SW 1271 (cell line): ENCODE data around the gene DPCD.
"Not testable (repeated sequence)": the region's sequence is repeated elsewhere in the genome, so short reads cannot be mapped to it uniquely, and the experiment has no call there.

ENCODE experiments used
- DNase-seq, 2 experiments: peaks; one replicate each; lab custom pipeline; 2025; lab: John Stamatoyannopoulos, UW

The DPCD gene

GRCh38 chr10:101618871-101619270 lies 30.8 kb downstream of the DPCD start:
- no peak for DNase-seq

DNA sequence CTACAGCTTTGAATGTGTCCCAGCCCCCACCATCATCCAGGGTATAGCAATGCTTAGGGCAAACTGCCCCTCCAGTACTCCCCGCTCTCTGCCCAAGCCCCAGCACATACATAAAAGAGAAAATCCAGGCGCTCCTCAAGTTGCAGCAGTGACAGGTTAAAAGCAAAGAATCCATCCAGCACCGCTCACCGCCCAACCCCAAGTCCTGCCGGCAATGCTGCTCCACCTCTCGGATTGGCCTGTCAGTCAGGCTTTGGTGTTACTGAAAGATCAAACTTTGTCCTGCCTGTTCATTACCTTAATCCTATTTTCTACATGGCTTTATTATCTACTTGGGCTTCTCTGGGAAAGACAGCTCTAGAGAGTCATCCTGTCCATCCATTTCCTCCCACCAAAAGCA lies 31.9 kb downstream of the DPCD start:
- DNase-seq: no peak

GRCh38 chr10:101623528-101623927 lies 35.4 kb downstream of the DPCD start:
- no peak for DNase-seq

GRCh38 chr10:101624526-101625102 lies 36.5 kb downstream of the DPCD start:
- no peak for DNase-seq

DNA sequence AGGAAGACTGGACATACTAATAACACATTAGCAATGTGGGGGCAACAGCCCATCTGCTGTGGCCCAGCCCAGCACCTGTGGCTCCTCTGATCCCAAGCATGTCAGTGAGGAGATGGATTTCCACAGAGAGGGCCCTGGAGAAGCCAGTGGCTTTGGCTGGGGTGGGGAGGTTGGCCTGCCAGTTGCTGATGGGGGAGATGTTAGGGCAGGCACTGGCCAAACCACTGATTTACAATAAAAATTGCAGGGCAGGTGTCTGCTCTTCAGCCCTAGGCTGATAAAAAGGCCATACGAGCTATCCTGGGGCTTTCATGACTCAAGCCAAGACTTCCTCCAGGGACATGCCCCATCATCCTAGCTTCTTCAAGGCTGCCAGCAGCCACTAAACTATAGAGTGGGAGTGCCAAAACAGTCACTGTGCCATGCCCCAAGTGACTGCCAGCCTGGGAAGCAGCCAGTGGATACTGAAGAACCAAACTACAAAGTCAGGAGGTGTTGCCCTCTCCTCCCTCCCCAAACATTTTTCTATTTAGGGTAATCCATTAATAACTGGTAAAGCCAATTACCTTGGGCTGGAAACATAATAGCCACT lies 37.8 kb downstream of the DPCD start:
- no peak for DNase-seq

DNA sequence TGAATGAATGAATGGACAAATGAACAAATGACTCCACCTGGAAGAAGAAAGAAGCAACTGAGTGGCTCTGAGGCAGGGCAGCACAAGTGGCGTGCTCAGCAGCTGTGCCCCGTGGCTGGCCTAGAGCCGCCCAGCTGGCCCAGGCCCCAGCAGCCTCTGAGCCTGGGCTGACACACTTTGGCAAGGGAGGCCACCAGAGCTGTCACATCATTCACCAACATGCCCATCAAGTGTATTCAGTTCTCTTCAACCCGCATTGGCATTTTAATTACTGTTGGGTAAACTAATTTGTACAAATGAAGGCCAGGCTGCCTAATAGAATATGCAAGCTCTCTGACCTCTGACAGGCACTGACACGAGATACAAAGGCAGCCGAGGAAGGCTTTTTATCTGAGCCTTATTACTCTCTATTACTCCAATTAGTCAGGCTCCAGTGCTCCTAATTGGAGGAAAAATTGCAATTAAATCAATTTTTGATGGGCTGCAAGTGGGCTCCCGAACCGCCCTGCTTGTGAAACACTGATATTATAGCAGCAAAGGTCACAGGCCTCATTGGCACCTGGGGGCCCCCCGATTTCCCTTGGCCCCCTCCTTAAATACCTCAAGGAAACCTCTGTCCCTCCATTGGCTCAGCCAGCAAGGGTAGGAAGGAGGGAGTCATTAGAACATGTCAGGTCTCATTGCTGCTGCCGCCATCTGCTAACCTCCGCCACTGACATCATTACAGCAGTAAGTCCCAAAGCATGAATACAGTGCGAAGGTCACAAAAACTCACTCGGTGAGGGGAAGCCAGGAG lies 41.9 kb downstream of the DPCD start:
- DNase-seq: no peak

DNA sequence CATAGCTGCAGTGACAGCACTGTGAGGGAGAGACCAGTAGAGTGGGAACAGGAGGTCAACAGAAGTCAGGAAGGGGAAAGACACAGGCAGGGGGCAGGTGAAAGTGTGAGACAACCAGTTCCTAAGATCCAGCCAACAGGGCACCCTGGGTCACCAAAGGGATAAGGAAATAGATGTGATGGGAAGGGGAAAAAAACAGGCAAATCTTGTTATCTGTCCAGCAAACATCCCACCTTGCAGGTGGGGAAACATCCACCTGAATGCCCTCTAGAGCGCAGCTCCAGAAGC lies 42.5 kb downstream of the DPCD start:
- no peak for DNase-seq

GRCh38 chr10:101631821-101632475 lies 43.8 kb downstream of the DPCD start:
- no peak for DNase-seq

- DNase-seq: not testable (repeated sequence)
Observed at GRCh38 chr10:101633510-101633909, 45.4 kb downstream of the DPCD start.

DNA sequence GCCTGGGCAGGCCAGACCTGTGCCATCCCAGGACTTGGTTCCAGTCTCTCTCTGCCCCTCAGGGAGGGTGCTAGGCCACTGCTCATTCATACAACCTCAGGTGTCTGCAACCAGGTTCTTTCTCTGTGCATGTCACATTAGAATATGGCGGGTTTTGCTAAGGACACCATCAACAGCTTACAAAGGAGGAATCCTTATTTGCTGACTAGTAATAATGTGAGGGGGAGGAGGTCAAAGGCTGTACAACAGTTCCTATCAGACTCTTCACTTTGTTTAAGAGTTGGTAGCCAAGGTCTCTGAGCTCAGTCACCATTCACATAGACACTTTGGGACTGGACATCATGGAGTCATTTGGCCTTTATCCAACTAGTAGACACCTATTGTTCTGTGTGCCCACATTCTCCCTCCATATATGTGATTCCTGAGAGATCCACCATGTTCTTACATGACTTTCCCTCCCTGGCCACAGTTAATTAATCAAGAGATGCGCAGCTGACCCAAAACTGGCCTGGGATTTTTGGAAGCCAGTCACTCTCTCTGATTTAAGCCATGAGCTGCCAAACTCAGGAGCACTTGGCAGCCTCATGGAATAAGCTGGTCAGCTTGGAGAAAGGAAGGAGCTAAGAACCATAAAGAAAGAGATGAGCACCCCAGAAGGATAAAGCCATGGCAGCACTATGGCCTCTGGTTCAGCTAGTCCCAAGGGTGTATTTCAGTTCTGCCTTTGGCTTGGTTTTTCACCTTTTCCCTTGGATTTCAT lies 51.2 kb downstream of the DPCD start:
- DNase-seq: no peak

DNA sequence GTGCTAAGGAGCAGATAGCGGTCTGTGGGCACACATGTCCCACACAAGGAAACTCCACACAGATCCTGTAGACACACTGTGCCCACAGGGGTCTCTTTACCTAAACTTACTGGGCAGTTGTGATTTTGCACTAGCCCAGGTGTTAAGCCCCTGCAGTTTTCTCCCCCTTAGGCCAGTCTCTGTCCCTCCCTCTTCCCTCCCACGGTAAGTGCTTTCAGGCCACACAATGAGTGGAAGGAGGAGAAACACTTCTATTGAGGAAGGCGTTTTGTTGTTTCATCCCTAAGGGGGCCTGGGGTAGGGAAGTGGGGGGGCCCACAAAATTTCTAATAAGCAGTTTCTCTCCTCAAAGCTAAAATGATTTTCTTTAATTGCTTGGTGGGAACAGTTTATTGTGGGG lies 55.4 kb downstream of the DPCD start:
- DNase-seq: no peak

- DNase-seq: no peak
Observed at GRCh38 chr10:101644002-101644401, 55.9 kb downstream of the DPCD start.

DNA sequence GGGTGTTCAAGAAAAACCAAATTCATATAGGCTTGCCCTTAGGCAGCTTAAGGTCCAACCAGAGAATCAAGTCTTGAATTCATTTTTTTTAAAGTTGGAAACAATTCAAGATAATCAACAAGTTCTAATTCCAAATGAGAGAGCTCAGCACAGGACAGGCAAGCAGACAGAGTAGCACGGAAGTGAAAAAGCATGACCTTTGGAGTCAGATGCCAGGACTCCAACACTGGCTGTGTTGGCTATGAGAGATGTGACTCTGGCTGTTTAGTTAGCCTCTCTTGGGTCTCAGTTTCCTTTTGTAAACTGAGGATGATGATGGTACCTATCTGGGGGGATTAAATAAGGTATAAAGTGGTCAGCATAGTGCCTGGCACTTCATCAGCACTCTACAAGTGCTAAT lies 57.5 kb downstream of the DPCD start:
- DNase-seq: no peak

DNA sequence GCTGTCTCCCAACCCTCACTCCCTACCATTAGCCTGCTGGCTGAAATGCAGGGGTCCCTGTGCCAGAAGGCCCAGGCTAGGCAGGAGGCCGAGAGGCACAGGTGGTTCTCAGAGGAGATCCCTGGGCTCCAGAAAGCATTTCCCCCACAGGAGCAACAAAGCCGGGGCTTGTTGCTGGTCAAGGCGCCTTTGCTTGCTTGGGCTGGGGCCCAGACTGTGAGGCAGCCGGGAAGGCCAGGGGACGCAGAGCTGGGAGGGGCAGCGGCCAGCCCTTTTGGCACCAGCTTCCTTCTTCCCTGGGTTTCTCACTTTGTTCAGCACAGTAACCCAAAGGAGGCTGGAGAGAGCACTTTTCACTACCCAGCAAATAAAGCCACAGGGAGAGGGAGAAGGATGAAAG lies 58.2 kb downstream of the DPCD start:
- DNase-seq: no peak

- DNase-seq: no peak
Observed at GRCh38 chr10:101647255-101647654, 59.1 kb downstream of the DPCD start.

DNA sequence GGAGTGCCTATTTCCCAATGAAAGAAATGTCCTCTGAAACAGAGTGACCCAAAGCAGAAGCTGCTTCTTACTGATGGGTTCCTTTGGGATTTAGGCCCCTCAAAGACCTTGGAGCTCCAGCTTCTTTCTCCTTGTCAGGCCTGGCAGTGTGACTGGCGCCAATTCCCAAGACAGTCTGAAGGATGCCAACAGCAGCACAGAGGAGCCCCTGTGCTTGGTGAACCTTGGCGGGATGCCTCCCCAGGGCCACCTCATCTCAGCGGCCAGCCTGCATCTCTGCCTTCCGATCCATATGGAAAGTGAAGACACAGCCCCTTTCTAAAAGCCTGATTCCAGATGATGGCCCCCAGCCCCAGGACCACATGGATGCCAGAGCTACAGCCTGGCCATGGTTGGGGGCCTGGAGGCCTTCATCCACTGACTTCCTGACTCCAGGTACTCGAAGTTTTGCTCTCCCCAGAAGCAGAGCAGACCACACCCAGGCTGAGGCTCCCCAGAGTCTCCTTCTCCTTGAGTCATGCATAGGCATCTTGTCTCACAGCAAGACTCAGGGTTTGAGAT lies 61.5 kb downstream of the DPCD start:
- no peak for DNase-seq

DNA sequence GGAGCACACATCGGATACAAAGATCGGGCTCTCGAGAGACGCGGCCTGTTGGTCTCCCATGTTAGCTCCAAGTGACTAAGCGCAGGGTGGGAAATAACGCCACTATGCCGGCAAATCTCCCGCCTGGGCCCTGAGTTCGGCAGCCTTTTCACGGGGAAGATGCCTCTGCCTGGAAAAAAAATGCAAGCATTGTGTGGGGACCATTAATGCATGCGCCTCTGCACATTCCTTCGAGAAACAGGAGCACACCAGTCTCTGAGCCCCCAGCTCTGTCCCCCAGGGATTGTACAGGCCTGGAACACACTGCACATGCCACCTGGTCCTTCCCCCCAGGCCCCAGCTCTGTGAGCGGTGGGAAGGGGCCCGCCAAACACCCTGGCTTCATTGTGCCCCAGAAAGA lies 62.7 kb downstream of the DPCD start:
- no peak for DNase-seq

GRCh38 chr10:101651336-101651735 lies 63.2 kb downstream of the DPCD start:
- no peak for DNase-seq

- no peak for DNase-seq
Observed at GRCh38 chr10:101653536-101653935, 65.4 kb downstream of the DPCD start.

- DNase-seq: no peak
Observed at GRCh38 chr10:101655570-101655969, 67.4 kb downstream of the DPCD start.

DNA sequence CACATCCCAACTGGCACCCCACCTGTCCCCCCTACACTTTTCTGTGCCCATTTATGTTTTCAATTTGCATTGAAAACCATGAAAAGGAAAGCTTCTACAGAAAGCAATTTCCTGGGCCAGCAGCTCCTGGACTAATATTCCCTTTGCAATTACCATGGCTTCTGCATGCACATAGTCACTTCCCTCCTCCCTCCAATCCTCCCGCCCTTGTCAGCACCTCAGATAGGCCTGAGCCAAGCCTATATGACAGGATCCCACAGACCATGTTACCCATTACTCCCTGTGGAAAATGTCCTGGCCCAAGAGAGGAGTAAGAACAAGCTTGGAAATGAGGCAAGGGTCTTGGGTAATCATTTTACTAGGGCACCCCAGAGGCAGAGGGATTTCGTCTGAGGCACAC lies 68.8 kb downstream of the DPCD start:
- DNase-seq: no peak

DNA sequence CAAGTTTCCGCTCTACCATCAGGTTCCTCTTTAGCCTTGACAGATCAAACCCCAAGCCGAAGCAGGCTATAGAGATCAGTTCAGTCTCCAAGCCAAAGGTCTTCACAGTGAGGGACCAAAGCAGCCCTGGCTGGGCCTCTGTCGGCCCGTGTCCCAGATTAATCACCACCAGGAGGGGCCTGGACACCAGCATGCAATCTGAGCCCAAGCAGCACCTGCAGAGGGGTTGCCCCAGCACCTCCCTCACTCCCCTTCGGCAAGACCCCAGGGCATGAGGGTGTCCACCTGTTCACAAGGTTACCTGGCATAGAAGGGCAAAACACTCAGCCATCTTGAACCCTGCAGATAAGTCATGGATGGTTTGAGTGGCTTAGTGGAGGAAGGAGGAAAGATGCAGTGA lies 70.9 kb downstream of the DPCD start:
- no peak for DNase-seq
